ENCODE measurements around the gene KCNK10. TPM values are rescaled to one million over a fixed set of nuclear protein-coding genes. Genes with fewer than 3 reads are reported as not detected.

KCNK10 gene
- total and polyA plus RNA-seq, 10 of the 15 experiments (the other 5 are each of a cell fraction or from before 2014, with no cell fraction given), result 0.01 to 0.06 (median 0.02) TPM; not detected in 7

- BruUV-seq (replicated peaks), result no TSS peak
- H3K79me2 ChIP-seq (ENCODE audit: control insufficient read depth, insufficient read depth, low read length), result no peaks in the 10 kb centered on the region
- no peaks in the 10 kb centered on the region for H3K9me3 ChIP-seq (replicated peaks; ENCODE audit: control insufficient read depth, insufficient read depth, low read length)
- H3K36me3 ChIP-seq (ENCODE audit: control insufficient read depth in 2 of 2, insufficient read depth in 2 of 2, low read length in 1 of 2), result no peaks in the 10 kb centered on the region
- no peak overlapping the region for H3K4me3 ChIP-seq
- in situ Hi-C loops (cut with MboI) (no loop called here), intact Hi-C loops (cut with micrococcal nuclease; ENCODE audit: unreplicated experiment) (no loop called here)
- TF ChIP-seq TCF3 (IDR thresholded peaks at IDR 0.05; ENCODE audit: borderline replicate concordance, insufficient read depth, low read depth, low read length) (no peak), POLR2A (IDR thresholded peaks at IDR 0.05; ENCODE audit: low read depth, low read length) (no peak), STAT1 (conservative IDR thresholded peaks at IDR 0.05) (no peak), SRF (IDR thresholded peaks at IDR 0.05; ENCODE audit: low read depth in 2 of 2, low read length in 2 of 2) (no peak), CREM (IDR thresholded peaks at IDR 0.05; ENCODE audit: low read depth) (no peak)
- RAD21 ChIA-PET (ENCODE audit: unreplicated experiment), result no interaction called here
- WGBS (ENCODE audit: insufficient coverage, insufficient replicate concordance, low lambda C conversion rate, missing lambda C conversion rate), result 18% methylated on average over 3 of the region's 3 CpGs
- H4K20me1 ChIP-seq (ENCODE audit: control insufficient read depth, insufficient read depth), result no peaks in the 10 kb centered on the region
- no peaks in the 10 kb centered on the region for H3K4me1 ChIP-seq (ENCODE audit: control insufficient read depth, insufficient read depth, low read length)
- no peak for FAIRE-seq
- SMC1A ChIA-PET (ENCODE audit: uncharacterized antibody, unreplicated experiment), result no interaction called here
- no peak overlapping the region for H3K27ac ChIP-seq (ENCODE audit: control insufficient read depth, insufficient read depth)
- H3K9ac ChIP-seq (ENCODE audit: control insufficient read depth, insufficient read depth, low read length), result no peak overlapping the region
- H2AFZ ChIP-seq (ENCODE audit: control insufficient read depth, low read depth, low read length), result no peak overlapping the region
- no peaks in the 10 kb centered on the region for H3K27me3 ChIP-seq (replicated peaks in 1 of 2; ENCODE audit: control insufficient read depth in 2 of 2, insufficient read depth in 2 of 2, low read length in 1 of 2)
- POLR2A ChIA-PET, result no interaction called here
- no peak for DNase-seq (ENCODE audit: low read depth, low spot score)
- CTCF ChIA-PET, result no interaction called here
- H3K4me2 ChIP-seq (ENCODE audit: control insufficient read depth, insufficient read depth), result no peak overlapping the region
- no peak for ATAC-seq
Observed at GRCh38 chr14:88203291-88203690, 119.8 kb downstream of the KCNK10 start.

GRCh38 chr14:88202286-88202685, 120.8 kb downstream of the KCNK10 start:
- Histone ChIP-seq H3K4me2 (ENCODE audit: control insufficient read depth, insufficient read depth) (no peak overlapping the region), H3K27me3 (replicated peaks in 1 of 2; ENCODE audit: control insufficient read depth in 2 of 2, insufficient read depth in 2 of 2, low read length in 1 of 2) (no peaks in the 10 kb centered on the region), H3K9me3 (replicated peaks; ENCODE audit: control insufficient read depth, insufficient read depth, low read length) (no peaks in the 10 kb centered on the region), H3K36me3 (ENCODE audit: control insufficient read depth in 2 of 2, insufficient read depth in 2 of 2, low read length in 1 of 2) (no peaks in the 10 kb centered on the region), H3K4me1 (ENCODE audit: control insufficient read depth, insufficient read depth, low read length) (no peaks in the 10 kb centered on the region), H4K20me1 (ENCODE audit: control insufficient read depth, insufficient read depth) (no peaks in the 10 kb centered on the region), H3K4me3 (no peak overlapping the region), H2AFZ (ENCODE audit: control insufficient read depth, low read depth, low read length) (no peak overlapping the region), H3K9ac (ENCODE audit: control insufficient read depth, insufficient read depth, low read length) (no peak overlapping the region), H3K79me2 (ENCODE audit: control insufficient read depth, insufficient read depth, low read length) (no peaks in the 10 kb centered on the region), H3K27ac (ENCODE audit: control insufficient read depth, insufficient read depth) (no peak overlapping the region)
- no TSS peak for BruUV-seq (replicated peaks)
- ChIA-PET CTCF (interaction anchor here (1.0 kb wide), 1 partner anchor 13 kb away, joined by 4 read pairs; no protein-coding TSS in a partner anchor), SMC1A (ENCODE audit: uncharacterized antibody, unreplicated experiment) (interaction anchor here (0.7 kb wide), 1 partner anchor 13 kb away, joined by 3 read pairs; no protein-coding TSS in a partner anchor), POLR2A (no interaction called here), RAD21 (ENCODE audit: unreplicated experiment) (no interaction called here)
- ATAC-seq (no peak), FAIRE-seq (no peak), DNase-seq (ENCODE audit: low read depth, low spot score) (no peak)
- in situ Hi-C loops (cut with MboI) (no loop called here), intact Hi-C loops (cut with micrococcal nuclease; ENCODE audit: unreplicated experiment) (no loop called here)
- WGBS (ENCODE audit: insufficient coverage, insufficient replicate concordance, low lambda C conversion rate, missing lambda C conversion rate), result 63% methylated on average over 4 of the region's 4 CpGs
- TF ChIP-seq JUNB (IDR thresholded peaks at IDR 0.05), result no peak
- no peak for TF ChIP-seq TAF1 (IDR thresholded peaks at IDR 0.05; ENCODE audit: borderline replicate concordance, low read depth, low read length)
- no peak for TF ChIP-seq POLR2AphosphoS2 (IDR thresholded peaks at IDR 0.05; ENCODE audit: low read depth, low read length)
- no peak for TF ChIP-seq RBBP5 (conservative IDR thresholded peaks at IDR 0.05)
- TF ChIP-seq SIN3A (IDR thresholded peaks at IDR 0.05; ENCODE audit: low read depth, low read length), result no peak
- TF ChIP-seq POU2F2 (IDR thresholded peaks at IDR 0.05; ENCODE audit: borderline replicate concordance, low read depth, low read length), result no peak
- no peak for TF ChIP-seq HDAC2 (IDR thresholded peaks at IDR 0.05)
- TF ChIP-seq REST (IDR thresholded peaks at IDR 0.05; ENCODE audit: low read depth, low read length), result no peak
- no peak for TF ChIP-seq NR2F1 (conservative IDR thresholded peaks at IDR 0.05)
- TF ChIP-seq E2F4 (IDR thresholded peaks at IDR 0.05; ENCODE audit: low read depth, low read length), result no peak
- TF ChIP-seq ATF7 (IDR thresholded peaks at IDR 0.05; ENCODE audit: low read depth), result no peak
- no peak for TF ChIP-seq ZNF24 (IDR thresholded peaks at IDR 0.05)
